Heart left ventricle (tissue), 13 donors: ENCODE results near the gene PDE7B.

Experiments
- CTCF ChIP-seq, 12 donors: fragments of 200-600 bp; sonication (generic) in 4 of 12; IDR thresholded peaks; one replicate each; pipeline versions ENCODE4 v1.5.0 to v1.8.0; 2018 to 2022; ENCODE audit warnings: antibody characterized with exemption in 12 of 12, mild to moderate bottlenecking in 5 of 12
- POLR2A ChIP-seq, 2 donors: fragments of 450-650 bp; IDR thresholded peaks; one replicate each; pipeline ENCODE4 v1.6.1; 2017; ENCODE audit warnings: antibody characterized with exemption in 2 of 2, mild to moderate bottlenecking in 2 of 2, moderate library complexity in 2 of 2
- donor health status: ischemic (EF 13 %, LVEDD 7.1; RV severe dilation, severe dysfunction).
- donor health status: DM: no; HTN: yes; CAD: no.
- donor health status: DM: no; HTN: no; CAD: no.
- donor health status: ischemic (EF 25% LVEDD 6.9; RV normal size, moderate dysfunction).
- donor health status: ischemic (EF 25% LVEDD 5.7; RV mildly dilated, moderate dysfunction).
- donor health status: ischemic (EF 35%, LVEDD 5.7; RV mildly dilated, moderate dysfunction).
- donor health status: nonischemic (EF 11% LVEDD 7.7; RV severe dilation, severe dysfunction).
- donor health status: DM: yes; HTN: yes; CAD: no.
- donor health status: PGD.
- donor health status: ischemic (EF 29% LVEDD 5.4; RV normal size, mild dysfunction).
- donor health status: nonischemic (EF 23%, LVEDD 6.1; RV moderate dilation, normal function).

GRCh38 chr6:135990855-135991464 lies 139.5 kb downstream of the PDE7B start:
- TF ChIP-seq CTCF (IDR thresholded peaks at IDR 0.05) (no peak), POLR2A (IDR thresholded peaks at IDR 0.05) (no peak)
